Esophagus muscularis mucosa (tissue), 4 donors: Measurements from ENCODE around the gene GPR62. TPM values are rescaled to one million over a fixed set of nuclear protein-coding genes. Genes with fewer than 3 reads are reported as not detected.

Experiments
- DNase-seq: peaks from one replicate; pipeline ENCODE4 v3.0.0-alpha.2; 2017; ENCODE audit errors: extremely low spot score
- H3K27ac ChIP-seq, 4 donors: fragments of 200-600 bp; sonication (generic); replicated peaks in 1 of 4; 1 replicate in 3 of 4; 2 replicates in 1 of 4; pipeline ENCODE4 v1.5.1; 2016 to 2019; ENCODE audit warnings: mild to moderate bottlenecking in 1 of 4
- H3K27me3 ChIP-seq, 4 donors: fragments of 200-600 bp; sonication (generic); one replicate each; pipeline versions ENCODE4 v1.5.1 to v1.6.0; 2016 to 2019
- H3K36me3 ChIP-seq, 4 donors: fragments of 200-600 bp; sonication (generic); one replicate each; pipeline ENCODE4 v1.5.1; 2016 to 2019
- H3K4me1 ChIP-seq, 4 donors: fragments of 200-600 bp; sonication (generic); one replicate each; pipeline ENCODE4 v1.5.1; 2016 to 2019
- H3K4me3 ChIP-seq, 4 donors: fragments of 200-600 bp; sonication (generic); 1 replicate in 2 of 4; 2 replicates in 2 of 4; pipeline ENCODE4 v1.5.1; 2016 to 2019; ENCODE audit warnings: mild to moderate bottlenecking in 4 of 4, moderate library complexity in 1 of 4
- H3K9me3 ChIP-seq, 4 donors: fragments of 200-600 bp; sonication (generic); 1 replicate in 3 of 4; 2 replicates in 1 of 4; pipeline ENCODE4 v1.5.1; 2016 to 2019
- EP300 ChIP-seq: sonication (generic); formaldehyde crosslinking; IDR thresholded peaks from one replicate; pipeline ENCODE4 v1.6.1; 2017; ENCODE audit warnings: antibody characterized with exemption
- POLR2A ChIP-seq: fragments of 450-650 bp; IDR thresholded peaks from one replicate; pipeline ENCODE4 v1.6.1; 2017; ENCODE audit warnings: antibody characterized with exemption, moderate library complexity, mild to moderate bottlenecking, low read depth
- POLR2AphosphoS5 ChIP-seq, 2 donors: sonication (generic); formaldehyde crosslinking; IDR thresholded peaks; one replicate each; pipeline ENCODE4 v1.6.1; 2017; ENCODE audit warnings: antibody characterized with exemption in 2 of 2
- WGBS: methylation state at CpG from one replicate; pipeline ENCODE4 v1.1.5; 2018; 5-methylcytosine and 5-hydroxymethylcytosine counted together
- intact Hi-C: fragments of 100-400 bp; cut with DNase I; formaldehyde crosslinking; loops from one replicate; pipeline ENCODE4 v1.15.1; 2023
- total RNA-seq, 4 donors: library from RNA; depleted of rRNA; stranded (reverse); fragments of >200 nt; gene quantifications; one replicate each; pipeline versions ENCODE4 v1.1.0 to v1.2.1, GENCODE V29; 2016
- TF ChIP-seq, protein P1 (sequence below), 3 experiments: fragments of 200-600 bp in 2 of 3; fragments of 450-650 bp in 1 of 3; sonication (generic) in 2 of 3; IDR thresholded peaks; one replicate each; pipeline ENCODE4 v1.5.1; 2017 to 2019; ENCODE audit warnings: antibody characterized with exemption in 3 of 3, mild to moderate bottlenecking in 2 of 3, moderate library complexity in 1 of 3

Gene GPR62
- total RNA-seq, 4 donors from 2014 or later: 0.11 to 0.42 (median 0.18) TPM

DNA sequence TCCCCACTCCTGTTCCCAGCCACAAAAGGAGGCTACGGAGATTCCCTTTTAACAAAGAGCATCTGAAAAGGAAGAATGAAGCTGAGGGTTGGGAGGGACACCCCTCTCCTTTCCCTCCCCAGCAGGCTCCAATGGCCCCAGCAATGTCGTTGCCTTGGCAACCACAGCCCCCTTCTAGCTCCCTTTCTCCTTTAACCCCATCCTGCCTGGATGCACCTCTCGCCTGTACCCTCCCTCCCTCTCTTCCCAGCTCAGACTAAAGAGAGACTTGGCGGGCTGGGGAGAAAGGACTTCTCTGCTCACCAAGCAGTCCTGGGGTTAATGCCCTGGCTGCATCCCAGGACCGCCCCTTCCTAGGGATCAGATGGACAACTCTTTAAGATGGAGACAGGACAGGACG is 47.6 kb downstream of the GPR62 start:
- H3K27ac ChIP-seq: no peak overlapping the region
- H3K9me3 ChIP-seq: no peaks in the 10 kb centered on the region
- no peak for DNase-seq
- WGBS: 73% methylated on average over 6 of the region's 6 CpGs
- TF ChIP-seq, protein P1, sequence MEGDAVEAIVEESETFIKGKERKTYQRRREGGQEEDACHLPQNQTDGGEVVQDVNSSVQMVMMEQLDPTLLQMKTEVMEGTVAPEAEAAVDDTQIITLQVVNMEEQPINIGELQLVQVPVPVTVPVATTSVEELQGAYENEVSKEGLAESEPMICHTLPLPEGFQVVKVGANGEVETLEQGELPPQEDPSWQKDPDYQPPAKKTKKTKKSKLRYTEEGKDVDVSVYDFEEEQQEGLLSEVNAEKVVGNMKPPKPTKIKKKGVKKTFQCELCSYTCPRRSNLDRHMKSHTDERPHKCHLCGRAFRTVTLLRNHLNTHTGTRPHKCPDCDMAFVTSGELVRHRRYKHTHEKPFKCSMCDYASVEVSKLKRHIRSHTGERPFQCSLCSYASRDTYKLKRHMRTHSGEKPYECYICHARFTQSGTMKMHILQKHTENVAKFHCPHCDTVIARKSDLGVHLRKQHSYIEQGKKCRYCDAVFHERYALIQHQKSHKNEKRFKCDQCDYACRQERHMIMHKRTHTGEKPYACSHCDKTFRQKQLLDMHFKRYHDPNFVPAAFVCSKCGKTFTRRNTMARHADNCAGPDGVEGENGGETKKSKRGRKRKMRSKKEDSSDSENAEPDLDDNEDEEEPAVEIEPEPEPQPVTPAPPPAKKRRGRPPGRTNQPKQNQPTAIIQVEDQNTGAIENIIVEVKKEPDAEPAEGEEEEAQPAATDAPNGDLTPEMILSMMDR (IDR thresholded peaks at IDR 0.05): no peak
- no peak for TF ChIP-seq POLR2AphosphoS5 (IDR thresholded peaks at IDR 0.05)
- no peak for TF ChIP-seq EP300
- no peak for TF ChIP-seq POLR2A
- no peaks in the 10 kb centered on the region for H3K36me3 ChIP-seq
- intact Hi-C loops: loop anchor here (10.0 kb wide), 1 partner anchor 342 kb away; no protein-coding TSS in a partner anchor
- peaks cover 0 to 25% (median 0%) of the 10 kb centered on the region in 4 donors for H3K27me3 ChIP-seq
- peaks cover 27 to 34% (median 32%) of the 10 kb centered on the region in 4 donors for H3K4me1 ChIP-seq
- H3K4me3 ChIP-seq: no peak overlapping the region

- Histone ChIP-seq H3K36me3 (no peaks in the 10 kb centered on the region), H3K9me3 (no peaks in the 10 kb centered on the region), H3K4me1 (peaks cover 27 to 34% (median 32%) of the 10 kb centered on the region in 4 donors), H3K4me3 (no peak overlapping the region), H3K27ac (peak overlapping the region in 1 of 4 donors; percentile 39), H3K27me3 (peaks cover 0 to 12% (median 0%) of the 10 kb centered on the region in 4 donors)
- TF ChIP-seq POLR2AphosphoS5 (IDR thresholded peaks at IDR 0.05): no peak
- TF ChIP-seq, protein P1 (IDR thresholded peaks at IDR 0.05): peak; percentile 38 to 48 (median 46)
- DNase-seq: no peak
- WGBS: 57% methylated on average over 16 of the region's 16 CpGs
- intact Hi-C loops: loop anchor here (2.0 to 10.0 kb wide), 2 partner anchors 51 to 341 kb away; no protein-coding TSS in a partner anchor
These were observed 49.1 kb downstream of the GPR62 start for GRCh38 chr3:52004163-52004787.

DNA sequence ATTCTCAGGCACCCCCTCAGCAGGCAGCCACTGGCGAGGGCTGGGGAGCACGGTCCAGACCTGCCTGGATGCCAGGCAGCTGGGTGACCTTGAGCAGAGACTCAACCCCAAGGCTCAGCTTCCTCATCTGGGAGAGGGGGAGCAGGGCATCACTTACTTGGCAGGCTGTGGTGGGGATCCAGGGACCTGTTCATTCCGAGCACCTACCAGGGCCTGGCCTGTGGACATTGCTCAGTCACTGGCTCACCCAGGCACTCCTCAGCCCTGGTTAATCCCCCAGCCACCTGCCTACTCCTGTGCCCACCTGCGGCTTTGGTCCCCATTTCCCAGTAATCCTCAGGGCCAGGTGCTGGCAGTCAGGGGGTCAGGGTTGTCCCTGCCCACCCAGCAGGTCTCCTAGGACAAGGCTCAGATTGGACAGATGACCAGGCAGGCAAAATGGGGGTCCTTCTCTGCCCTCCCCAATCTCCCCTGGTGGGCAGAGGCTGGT is 49.8 kb downstream of the GPR62 start:
- Histone ChIP-seq H3K27ac (peak overlapping the region; percentile 16 to 39 (median 31)), H3K4me1 (peaks cover 27 to 34% (median 32%) of the 10 kb centered on the region in 4 donors), H3K4me3 (no peak overlapping the region), H3K9me3 (no peaks in the 10 kb centered on the region), H3K27me3 (peaks cover 0 to 8% (median 0%) of the 10 kb centered on the region in 4 donors), H3K36me3 (no peaks in the 10 kb centered on the region)
- no peak for TF ChIP-seq EP300
- TF ChIP-seq, protein P1 (IDR thresholded peaks at IDR 0.05): no peak
- no peak for TF ChIP-seq POLR2A
- TF ChIP-seq POLR2AphosphoS5 (IDR thresholded peaks at IDR 0.05): no peak
- 100% methylated on average over 1 of the region's 4 CpGs for WGBS
- no peak for DNase-seq
- intact Hi-C loops: loop anchor here (2.0 to 10.0 kb wide), 2 partner anchors 50 to 340 kb away; no protein-coding TSS in a partner anchor

DNA sequence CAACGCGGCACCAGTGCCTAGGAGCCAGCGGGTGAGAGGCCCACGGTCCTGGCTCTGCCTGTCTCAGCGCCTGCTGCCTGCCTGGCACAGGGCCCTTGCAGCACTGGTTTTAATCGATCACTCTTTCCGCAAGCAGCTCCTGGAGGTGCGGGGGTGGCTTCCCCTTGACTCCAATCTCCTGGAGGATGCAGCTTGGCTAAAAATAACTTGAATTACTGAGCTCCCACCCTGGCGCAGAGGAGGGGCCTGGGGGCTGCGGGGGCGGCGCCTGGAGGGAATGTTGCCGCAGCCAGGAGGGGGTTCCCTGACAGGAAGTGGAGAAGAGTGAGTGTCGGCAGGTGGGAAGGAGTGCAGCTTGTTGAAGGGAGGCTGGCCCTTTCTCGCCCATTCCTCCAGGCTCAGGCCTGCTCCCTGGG is 50.4 kb downstream of the GPR62 start:
- 19% methylated on average over 9 of the region's 15 CpGs for WGBS
- Histone ChIP-seq H3K36me3 (no peaks in the 10 kb centered on the region), H3K27me3 (peaks cover 0 to 4% (median 0%) of the 10 kb centered on the region in 4 donors), H3K4me3 (peak overlapping the region in 1 of 4 donors; percentile 1), H3K4me1 (peaks cover 27 to 34% (median 32%) of the 10 kb centered on the region in 4 donors), H3K9me3 (no peaks in the 10 kb centered on the region), H3K27ac (peak overlapping the region; percentile 16 to 39 (median 31))
- TF ChIP-seq, protein P1 (IDR thresholded peaks at IDR 0.05): no peak
- TF ChIP-seq POLR2A (no peak), POLR2AphosphoS5 (IDR thresholded peaks at IDR 0.05) (no peak), EP300 (no peak)
- intact Hi-C loops: loop anchor here (2.0 to 10.0 kb wide), 2 partner anchors 49 to 339 kb away; no protein-coding TSS in a partner anchor
- DNase-seq: no peak
